Upper lobe of left lung (tissue), 6 donors: ENCODE data around the gene TMEM141. TPM values are rescaled to one million over a fixed set of nuclear protein-coding genes. Genes with fewer than 3 reads are reported as not detected.
A peak's percentile ranks its signal among the peaks of the same experiment; 100 is the strongest.
"Not testable (repeated sequence)": the region's sequence is repeated elsewhere in the genome, so short reads cannot be mapped to it uniquely, and the experiment has no call there.

Experiments
- ATAC-seq, 2 donors: fragments of 200-7000 bp; cut with Tn5 transposase; one replicate each; pipeline ENCODE4 v1.9.1; 2022; ENCODE audit warnings: mild to moderate bottlenecking in 2 of 2, moderate library complexity in 2 of 2; ENCODE audit not compliant: low FRiP score in 2 of 2
- DNase-seq, 2 donors: peaks; one replicate each; pipeline ENCODE4 v3.0.0-alpha.2; 2019 to 2020
- H3K27ac ChIP-seq, 4 donors: fragments of 200-600 bp; sonication (generic); one replicate each; pipeline ENCODE4 v1.5.1; 2016 to 2019
- H3K27me3 ChIP-seq, 4 donors: fragments of 200-600 bp; sonication (generic); one replicate each; pipeline ENCODE4 v1.5.1; 2017 to 2019
- H3K36me3 ChIP-seq, 4 donors: fragments of 200-600 bp; sonication (generic); one replicate each; pipeline ENCODE4 v1.5.1; 2016 to 2019
- H3K4me1 ChIP-seq, 4 donors: fragments of 200-600 bp; sonication (generic); one replicate each; pipeline ENCODE4 v1.5.1; 2018 to 2019
- H3K4me3 ChIP-seq, 4 donors: fragments of 200-600 bp; sonication (generic); one replicate each; pipeline ENCODE4 v1.5.1; 2017 to 2019; ENCODE audit warnings: mild to moderate bottlenecking in 2 of 4, moderate library complexity in 1 of 4
- H3K9me3 ChIP-seq, 4 donors: fragments of 200-600 bp; sonication (generic); one replicate each; pipeline ENCODE4 v1.5.1; 2018 to 2019
- CTCF ChIP-seq, 6 experiments: fragments of 450-650 bp in 4 of 6; fragments of 200-600 bp in 2 of 6; sonication (generic) in 2 of 6; IDR thresholded peaks; one replicate each; pipeline ENCODE4 v1.5.1; 2016 to 2019; ENCODE audit warnings: antibody characterized with exemption in 6 of 6
- EP300 ChIP-seq, 4 donors: sonication (generic); formaldehyde crosslinking; IDR thresholded peaks; one replicate each; pipeline ENCODE4 v1.5.1; 2017; ENCODE audit warnings: antibody characterized with exemption in 4 of 4, control low read depth in 2 of 4
- POLR2A ChIP-seq, 4 donors: fragments of 450-650 bp; IDR thresholded peaks; one replicate each; pipeline ENCODE4 v1.5.1; 2016 to 2017; ENCODE audit warnings: antibody characterized with exemption in 4 of 4, mild to moderate bottlenecking in 2 of 4
- POLR2AphosphoS5 ChIP-seq, 2 donors: sonication (generic); formaldehyde crosslinking; IDR thresholded peaks; one replicate each; pipeline ENCODE4 v1.5.1; 2017; ENCODE audit warnings: antibody characterized with exemption in 2 of 2
- WGBS, 2 donors: methylation state at CpG; one replicate each; pipeline ENCODE4 v1.1.5; 2017 to 2018; 5-methylcytosine and 5-hydroxymethylcytosine counted together
- total RNA-seq, 6 donors: library from RNA; depleted of rRNA in 4 of 6; stranded (reverse); fragments of >200 nt in 4 of 6; gene quantifications; one replicate each; pipeline versions ENCODE4 v1.1.0 to v1.2.1, GENCODE V29; 2016 to 2021
- donor health status: DM: no; HTN: no; CAD: no; lungs with moderate emphysema.
- donor health status: DM: no; HTN: yes; CAD: no; lungs with severe emphysema.

The TMEM141 gene
- total RNA-seq, 6 donors from 2014 or later, result 55.5 to 134 (median 80.5) TPM

DNA sequence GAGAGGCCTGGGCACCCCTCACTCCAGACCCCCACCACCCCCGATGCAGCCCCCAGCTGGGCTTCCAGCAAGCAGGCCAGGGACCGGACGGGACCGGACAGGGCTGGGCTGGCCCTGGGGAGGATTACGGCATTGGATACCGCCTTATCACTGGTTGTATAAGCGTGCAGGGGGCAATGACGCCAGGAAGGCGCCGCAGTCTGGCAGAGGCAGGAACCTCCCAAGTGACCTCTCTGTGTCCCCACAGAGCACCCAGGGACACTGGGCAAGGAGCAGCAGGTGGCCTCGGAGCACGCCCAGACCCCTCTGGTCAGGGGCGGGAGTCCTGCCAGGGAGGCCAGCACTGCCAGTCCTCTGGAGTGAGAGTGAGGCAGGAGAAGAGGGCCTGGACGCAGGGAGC lies 26.1 kb upstream of the TMEM141 start:
- no peak for TF ChIP-seq EP300 (IDR thresholded peaks at IDR 0.05)
- TF ChIP-seq POLR2A (IDR thresholded peaks at IDR 0.05), result no peak
- no peak for TF ChIP-seq CTCF (IDR thresholded peaks at IDR 0.05)
- TF ChIP-seq POLR2AphosphoS5 (IDR thresholded peaks at IDR 0.05), result no peak
- no peaks in the 10 kb centered on the region for H3K27me3 ChIP-seq
- WGBS, 2 donors, result 87 to 91% methylated on average over 4 to 13 of the region's 14 CpGs
- no peak overlapping the region for H3K4me3 ChIP-seq
- ATAC-seq, result no peak
- H3K4me1 ChIP-seq, result peaks cover 0 to 10% (median 2%) of the 10 kb centered on the region in 4 donors
- no peaks in the 10 kb centered on the region for H3K9me3 ChIP-seq
- no peak overlapping the region for H3K27ac ChIP-seq
- peak in 1 of 2 donors; percentile 70 for DNase-seq
- no peaks in the 10 kb centered on the region for H3K36me3 ChIP-seq

- 73 to 76% methylated on average over 14 of the region's 14 CpGs for WGBS, 2 donors
- H3K27ac ChIP-seq, result not testable (repeated sequence)
Measured at GRCh38 chr9:136765745-136766409, 25.3 kb upstream of the TMEM141 start.

GRCh38 chr9:136766410-136767120 lies 24.6 kb upstream of the TMEM141 start:
- not testable (repeated sequence) for ATAC-seq, H3K4me3 ChIP-seq, H3K36me3 ChIP-seq, H3K27ac ChIP-seq, H3K9me3 ChIP-seq, H3K27me3 ChIP-seq
- peak in 3 of 6 experiments; percentile 12 to 47 (median 20) for TF ChIP-seq CTCF (IDR thresholded peaks at IDR 0.05)
- peaks cover 0 to 10% (median 2%) of the 10 kb centered on the region in 4 donors for H3K4me1 ChIP-seq
- DNase-seq, result peak in 1 of 2 donors; percentile 42
- WGBS, 2 donors, result 48 to 51% methylated on average over 17 of the region's 18 CpGs

More at GRCh38 chr9:136765745-136766409, 25.3 kb upstream of the TMEM141 start:
- not testable (repeated sequence) for H3K36me3 ChIP-seq, ATAC-seq, DNase-seq, H3K9me3 ChIP-seq, H3K4me3 ChIP-seq, H3K27me3 ChIP-seq
- peaks cover 0 to 10% (median 2%) of the 10 kb centered on the region in 4 donors for H3K4me1 ChIP-seq

DNA sequence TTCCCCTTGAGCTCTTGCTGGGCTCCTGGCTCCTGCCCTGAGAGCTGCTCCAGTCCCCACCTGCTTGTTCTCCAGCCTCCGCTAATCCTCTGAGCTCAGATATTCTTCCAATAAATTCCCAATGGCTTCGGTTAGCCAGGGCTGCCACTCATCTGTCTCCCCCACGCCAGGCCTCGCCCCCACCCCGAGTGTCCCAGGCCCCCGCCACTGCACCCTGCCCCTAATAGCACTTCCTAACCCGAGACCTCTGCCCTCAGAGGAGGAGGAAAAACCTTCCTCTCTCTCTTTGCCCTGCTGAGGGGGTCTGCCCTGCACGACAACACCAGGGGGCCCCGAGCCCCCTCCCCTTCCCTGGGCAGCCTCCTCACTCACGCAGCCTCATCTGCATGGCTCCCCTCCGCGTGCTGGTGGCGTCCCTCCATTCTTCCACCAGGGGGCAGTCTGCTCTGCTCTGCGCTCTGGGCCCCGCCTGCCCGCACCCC lies 21.4 kb upstream of the TMEM141 start:
- 14 to 15% methylated on average over 13 to 16 of the region's 16 CpGs for WGBS, 2 donors
- Histone ChIP-seq H3K27me3 (no peaks in the 10 kb centered on the region), H3K36me3 (no peaks in the 10 kb centered on the region), H3K4me1 (peaks cover 0 to 3% (median 0%) of the 10 kb centered on the region in 4 donors), H3K27ac (no peak overlapping the region), H3K4me3 (no peak overlapping the region), H3K9me3 (peaks cover 0 to 8% (median 2%) of the 10 kb centered on the region in 4 donors)
- peak; percentile 39 to 70 for ATAC-seq
- no peak for TF ChIP-seq POLR2AphosphoS5 (IDR thresholded peaks at IDR 0.05)
- no peak for TF ChIP-seq EP300 (IDR thresholded peaks at IDR 0.05)
- TF ChIP-seq CTCF (IDR thresholded peaks at IDR 0.05), result peak in 5 of 6 experiments; percentile 26 to 65 (median 49)
- DNase-seq, result peak in 1 of 2 donors; percentile 61

DNA sequence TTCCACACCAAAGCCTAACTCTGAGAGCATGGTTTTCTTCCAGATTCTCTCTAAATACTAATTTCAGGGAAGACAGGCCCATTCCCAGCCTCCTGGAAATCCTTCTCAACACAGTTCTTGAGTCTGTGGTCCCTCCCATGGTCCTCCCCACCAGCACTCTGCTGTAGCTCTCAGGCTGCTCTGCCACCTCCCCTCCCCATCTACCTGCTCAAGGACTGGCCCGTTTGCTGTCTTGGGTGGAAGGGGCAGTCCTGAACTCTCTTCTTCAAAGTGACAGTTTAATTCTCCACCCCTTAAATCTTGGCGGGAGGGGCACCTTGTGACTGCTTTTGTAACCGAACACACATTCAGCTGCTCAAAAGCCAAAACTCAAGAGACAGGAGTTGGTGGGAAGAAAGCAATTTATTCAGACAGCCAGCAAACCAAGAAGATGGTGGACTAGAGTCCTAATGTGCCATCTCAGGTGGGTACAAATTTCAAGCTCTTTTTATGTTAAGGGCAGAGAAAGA lies 19.2 kb upstream of the TMEM141 start:
- Histone ChIP-seq H3K36me3 (no peaks in the 10 kb centered on the region), H3K4me3 (no peak overlapping the region), H3K27me3 (no peaks in the 10 kb centered on the region), H3K4me1 (peaks cover 0 to 3% (median 0%) of the 10 kb centered on the region in 4 donors), H3K27ac (no peak overlapping the region), H3K9me3 (peaks cover 0 to 8% (median 2%) of the 10 kb centered on the region in 4 donors)
- WGBS, 2 donors, result 61 to 74% methylated on average over 3 of the region's 3 CpGs
- TF ChIP-seq POLR2AphosphoS5 (IDR thresholded peaks at IDR 0.05) (no peak), CTCF (IDR thresholded peaks at IDR 0.05) (no peak), POLR2A (IDR thresholded peaks at IDR 0.05) (no peak), EP300 (IDR thresholded peaks at IDR 0.05) (no peak)
- no peak for DNase-seq
- ATAC-seq, result no peak
